ENCODE results near the gene ATP6V0E1. TPM values are rescaled to one million over a fixed set of nuclear protein-coding genes. Genes with fewer than 3 reads are reported as not detected.

Gene ATP6V0E1
- total RNA-seq, 2 donors from 2014 or later: 41.2 to 68.7 TPM

GRCh38 chr5:172949426-172949825, 34.1 kb upstream of the ATP6V0E1 start:
- DNase-seq (no peak), ATAC-seq (no peak)
- TF ChIP-seq POLR2A (IDR thresholded peaks at IDR 0.05): no peak
- TF ChIP-seq CTCF (IDR thresholded peaks at IDR 0.05): no peak
- no peak overlapping the region for H3K27ac ChIP-seq
- intact Hi-C loops (cut with DNase I): no loop called here
- H3K9me3 ChIP-seq: no peaks in the 10 kb centered on the region
- 87 to 100% methylated on average over 1 to 3 of the region's 3 CpGs for WGBS, 2 donors
- no peaks in the 10 kb centered on the region for H3K4me1 ChIP-seq
- H3K4me3 ChIP-seq: no peak overlapping the region
- no peaks in the 10 kb centered on the region for H3K27me3 ChIP-seq
- peaks cover 0 to 13% of the 10 kb centered on the region in 2 donors for H3K36me3 ChIP-seq (replicated peaks in 1 of 2; ENCODE audit: insufficient read depth in 1 of 2, low read depth in 2 of 2)

GRCh38 chr5:172950176-172950965, 33.2 kb upstream of the ATP6V0E1 start:
- no peak overlapping the region for H3K4me3 ChIP-seq
- no peak overlapping the region for H3K27ac ChIP-seq
- no peaks in the 10 kb centered on the region for H3K9me3 ChIP-seq
- H3K36me3 ChIP-seq (replicated peaks in 1 of 2; ENCODE audit: insufficient read depth in 1 of 2, low read depth in 2 of 2): peaks cover 0 to 9% of the 10 kb centered on the region in 2 donors
- no peak for ATAC-seq
- 93 to 94% methylated on average over 11 to 12 of the region's 12 CpGs for WGBS, 2 donors
- intact Hi-C loops (cut with DNase I): no loop called here
- no peaks in the 10 kb centered on the region for H3K4me1 ChIP-seq
- no peaks in the 10 kb centered on the region for H3K27me3 ChIP-seq
- TF ChIP-seq POLR2A (IDR thresholded peaks at IDR 0.05) (no peak), CTCF (IDR thresholded peaks at IDR 0.05) (no peak)
- DNase-seq: no peak

GRCh38 chr5:172951371-172952033, 32.1 kb upstream of the ATP6V0E1 start:
- intact Hi-C loops (cut with DNase I): no loop called here
- 79 to 85% methylated on average over 9 to 11 of the region's 11 CpGs for WGBS, 2 donors
- Histone ChIP-seq H3K27ac (no peak overlapping the region), H3K27me3 (no peaks in the 10 kb centered on the region), H3K4me1 (no peaks in the 10 kb centered on the region), H3K36me3 (replicated peaks in 1 of 2; ENCODE audit: insufficient read depth in 1 of 2, low read depth in 2 of 2) (peaks cover 0 to 9% of the 10 kb centered on the region in 2 donors), H3K9me3 (no peaks in the 10 kb centered on the region), H3K4me3 (no peak overlapping the region)
- no peak for ATAC-seq
- TF ChIP-seq CTCF (IDR thresholded peaks at IDR 0.05): no peak
- no peak for TF ChIP-seq POLR2A (IDR thresholded peaks at IDR 0.05)
- no peak for DNase-seq

GRCh38 chr5:172952034-172952511, 31.5 kb upstream of the ATP6V0E1 start:
- WGBS, 2 donors: 87 to 95% methylated on average over 4 of the region's 4 CpGs
- no peak overlapping the region for H3K27ac ChIP-seq
- peaks cover 0 to 8% of the 10 kb centered on the region in 2 donors for H3K36me3 ChIP-seq (replicated peaks in 1 of 2; ENCODE audit: insufficient read depth in 1 of 2, low read depth in 2 of 2)
- no peak overlapping the region for H3K4me3 ChIP-seq
- H3K27me3 ChIP-seq: no peaks in the 10 kb centered on the region
- H3K9me3 ChIP-seq: no peaks in the 10 kb centered on the region
- intact Hi-C loops (cut with DNase I): no loop called here
- DNase-seq (no peak), ATAC-seq (no peak)
- TF ChIP-seq POLR2A (IDR thresholded peaks at IDR 0.05) (no peak), CTCF (IDR thresholded peaks at IDR 0.05) (no peak)
- no peaks in the 10 kb centered on the region for H3K4me1 ChIP-seq

Measured in body of pancreas (tissue), 4 donors.